ENCODE results near the gene HNMT.

GRCh38 chr2:138021154-138021553 is 56.9 kb downstream of the HNMT start:
- TF ChIP-seq CTCF (IDR thresholded peaks at IDR 0.05) (no peak), POLR2A (IDR thresholded peaks at IDR 0.05) (no peak)
